Camera-type eye (tissue), 1 donor: ENCODE results near the gene CFAP69. TPM values are rescaled to one million over a fixed set of nuclear protein-coding genes. Genes with fewer than 3 reads are reported as not detected.

ENCODE experiments used
- total RNA-seq: library from RNA; depleted of rRNA; stranded (reverse); fragments of >200 nt; gene quantifications from one replicate; pipeline ENCODE4 v1.2.3, GENCODE V29; 2014

CFAP69 gene, protein sequence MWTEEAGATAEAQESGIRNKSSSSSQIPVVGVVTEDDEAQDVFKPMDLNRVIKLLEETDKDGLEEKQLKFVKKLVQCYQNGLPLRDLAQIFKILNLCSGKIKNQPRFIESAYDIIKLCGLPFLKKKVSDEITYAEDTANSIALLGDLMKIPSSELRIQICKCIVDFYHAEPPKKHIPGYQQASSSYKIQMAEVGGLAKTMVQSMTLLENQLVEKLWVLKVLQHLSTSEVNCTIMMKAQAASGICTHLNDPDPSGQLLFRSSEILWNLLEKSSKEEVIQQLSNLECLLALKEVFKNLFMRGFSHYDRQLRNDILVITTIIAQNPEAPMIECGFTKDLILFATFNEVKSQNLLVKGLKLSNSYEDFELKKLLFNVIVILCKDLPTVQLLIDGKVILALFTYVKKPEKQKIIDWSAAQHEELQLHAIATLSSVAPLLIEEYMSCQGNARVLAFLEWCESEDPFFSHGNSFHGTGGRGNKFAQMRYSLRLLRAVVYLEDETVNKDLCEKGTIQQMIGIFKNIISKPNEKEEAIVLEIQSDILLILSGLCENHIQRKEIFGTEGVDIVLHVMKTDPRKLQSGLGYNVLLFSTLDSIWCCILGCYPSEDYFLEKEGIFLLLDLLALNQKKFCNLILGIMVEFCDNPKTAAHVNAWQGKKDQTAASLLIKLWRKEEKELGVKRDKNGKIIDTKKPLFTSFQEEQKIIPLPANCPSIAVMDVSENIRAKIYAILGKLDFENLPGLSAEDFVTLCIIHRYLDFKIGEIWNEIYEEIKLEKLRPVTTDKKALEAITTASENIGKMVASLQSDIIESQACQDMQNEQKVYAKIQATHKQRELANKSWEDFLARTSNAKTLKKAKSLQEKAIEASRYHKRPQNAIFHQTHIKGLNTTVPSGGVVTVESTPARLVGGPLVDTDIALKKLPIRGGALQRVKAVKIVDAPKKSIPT
- total RNA-seq, result 29.0 TPM

DNA sequence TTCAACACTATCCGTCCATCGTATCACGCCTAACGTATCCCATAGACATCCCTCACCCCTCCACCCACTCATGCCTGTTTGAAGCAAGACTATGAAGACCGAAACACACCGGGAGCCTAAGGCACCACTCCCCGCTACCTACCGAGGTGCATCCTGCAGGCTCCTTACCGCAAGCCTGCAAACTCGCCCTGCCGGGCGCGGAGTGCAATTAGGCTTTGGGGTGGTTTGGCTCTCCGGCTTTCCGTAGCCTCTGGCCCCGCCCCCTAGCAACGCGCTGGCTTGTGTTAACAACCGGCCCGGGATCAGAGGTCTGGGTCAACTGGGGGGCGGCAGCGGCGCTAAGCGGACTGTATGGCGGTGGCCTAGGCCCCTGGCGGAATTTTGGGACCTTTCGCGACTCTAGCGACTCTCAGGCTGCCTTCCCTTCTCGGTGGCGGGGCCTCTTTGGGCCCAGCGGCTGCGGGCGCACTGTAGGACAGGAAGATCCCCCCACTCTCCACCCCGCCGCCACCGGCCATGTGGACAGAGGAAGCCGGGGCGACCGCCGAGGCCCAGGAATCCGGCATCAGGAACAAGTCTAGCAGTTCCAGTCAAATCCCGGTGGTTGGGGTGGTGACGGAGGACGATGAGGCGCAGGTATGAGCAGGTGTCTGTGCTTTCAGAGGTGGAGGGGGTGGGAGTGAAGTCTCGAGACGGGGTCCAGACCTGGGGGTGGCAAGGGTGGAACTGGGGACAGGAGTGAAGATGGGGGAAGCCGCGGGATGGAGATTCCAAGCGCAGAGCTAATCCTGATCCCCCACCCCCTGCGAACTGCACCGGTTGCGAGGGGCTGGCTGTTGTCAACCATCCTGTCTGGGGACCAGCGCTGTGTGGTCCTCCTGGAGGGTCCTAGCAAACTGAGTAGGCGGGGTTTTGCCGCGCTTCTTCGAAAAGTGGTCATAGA lies at the start of gene CFAP69:
CFAP69 (plus strand) TSS at position 266 of the 943 bp plus-strand sequence; CDS start at position 517, 251 bp downstream.

DNA sequence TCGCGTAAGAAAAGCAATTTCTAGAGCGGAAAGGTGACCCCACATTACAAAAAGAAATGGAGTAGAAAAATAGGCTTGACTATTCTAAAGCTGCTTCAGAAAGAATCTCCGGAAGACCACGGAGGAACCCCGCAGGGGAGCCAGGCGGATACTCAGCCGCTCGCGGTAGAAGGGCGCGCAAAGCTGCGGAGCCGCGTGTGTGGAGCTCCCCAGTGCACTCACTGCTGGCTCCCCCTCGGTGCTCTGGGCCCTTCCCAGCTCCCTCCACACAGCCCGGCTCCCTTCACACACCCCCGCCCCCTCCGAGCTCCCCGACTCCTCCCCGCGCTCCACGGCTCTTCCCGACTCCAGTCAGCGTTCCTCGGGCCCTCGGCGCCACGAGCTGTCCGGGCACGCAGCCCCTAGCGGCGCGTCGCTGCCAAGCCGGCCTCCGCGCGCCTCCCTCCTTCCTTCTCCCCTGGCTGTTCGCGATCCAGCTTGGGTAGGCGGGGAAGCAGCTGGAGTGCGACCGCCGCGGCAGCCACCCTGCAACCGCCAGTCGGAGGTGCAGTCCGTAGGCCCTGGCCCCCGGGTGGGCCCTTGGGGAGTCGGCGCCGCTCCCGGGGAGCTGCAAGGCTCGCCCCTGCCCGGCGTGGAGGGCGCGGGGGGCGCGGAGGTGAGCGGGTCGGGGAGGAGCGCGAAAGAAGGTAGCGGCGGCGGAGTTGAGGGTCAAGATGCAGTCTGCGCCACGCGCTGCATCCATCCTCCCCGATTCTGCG lies 33.4 kb upstream of the CFAP69 start, which contains the start of gene STEAP2:
STEAP2 (plus strand) TSS at position 350 of the 758 bp plus-strand sequence. CDS start 13,343 bp downstream, outside the sequence.

DNA sequence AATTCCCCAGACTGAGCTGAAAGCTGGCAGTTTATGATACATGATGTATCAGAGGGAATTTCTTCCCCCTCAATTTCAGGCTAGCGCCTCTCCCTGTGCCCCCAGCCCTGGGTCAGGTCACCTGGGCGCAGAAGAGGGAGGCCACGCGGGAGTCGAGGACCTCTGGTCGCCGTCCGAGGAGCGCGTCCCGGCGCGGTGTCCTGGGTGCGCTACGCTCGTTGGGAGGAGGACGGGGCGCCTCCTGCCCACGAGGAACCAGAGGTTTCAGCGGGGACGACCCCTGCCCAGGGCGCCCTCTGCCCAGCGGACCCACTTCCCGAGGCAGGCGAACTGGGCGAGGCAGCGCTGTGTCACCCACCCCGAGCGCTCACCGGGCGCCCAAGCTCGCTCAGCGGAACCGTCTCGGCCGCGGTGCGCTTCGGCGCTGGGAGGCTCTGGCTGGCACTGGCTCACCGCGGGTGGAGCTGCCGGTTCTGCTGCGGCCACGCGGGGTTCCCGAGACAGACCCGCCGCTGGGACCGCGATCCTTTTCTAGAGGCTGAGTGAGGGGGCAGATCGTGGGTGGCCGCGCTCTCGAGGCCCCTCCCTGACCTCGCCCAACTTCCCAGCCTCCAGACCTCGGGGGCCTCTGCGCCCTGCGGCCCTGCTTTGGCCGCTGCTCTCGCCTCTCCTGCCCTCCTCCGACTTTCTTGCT lies 76.0 kb downstream of the CFAP69 start, which contains the start of gene FAM237B:
FAM237B (minus strand) TSS at position 504 of the 694 bp plus-strand sequence. CDS start 1,556 bp downstream, outside the sequence.

DNA sequence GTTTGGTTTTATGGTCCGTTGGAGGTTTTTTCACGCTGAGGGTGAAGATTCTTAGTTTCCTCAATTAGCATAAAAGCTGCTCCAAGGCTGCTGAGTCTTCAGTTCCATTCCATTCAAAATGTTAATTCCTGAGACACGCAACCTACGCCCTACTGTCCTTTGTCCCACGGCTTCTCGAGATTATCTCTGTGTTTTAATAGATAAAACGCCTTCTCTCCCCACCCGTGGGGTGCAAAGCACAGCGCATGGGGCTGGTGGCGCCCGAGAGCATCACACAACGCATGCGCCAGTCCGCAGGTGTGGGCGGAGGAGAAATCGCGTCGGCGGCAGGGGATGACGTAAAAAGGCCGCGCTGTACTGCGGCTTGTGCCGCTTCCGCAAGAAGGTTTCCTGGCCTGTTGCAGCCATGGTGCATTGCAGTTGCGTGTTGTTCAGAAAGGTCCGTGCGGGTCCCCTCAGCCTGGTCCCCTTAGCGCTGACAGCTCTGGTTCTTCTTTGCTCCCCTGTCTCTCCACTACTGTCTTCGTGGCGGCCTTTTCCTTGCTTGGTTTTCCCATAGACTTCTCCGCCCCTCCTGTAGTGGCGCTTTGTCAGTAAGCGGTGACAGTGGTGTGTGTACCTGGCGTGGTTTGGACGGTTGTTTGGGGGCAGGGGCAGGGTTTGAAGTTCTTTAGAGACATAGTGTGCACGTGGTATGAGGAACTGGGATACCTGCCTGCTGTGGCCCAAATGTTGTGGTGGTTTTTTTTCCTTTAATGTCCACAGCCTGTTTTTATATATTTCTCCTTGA lies 101.6 kb downstream of the CFAP69 start, which contains the start of gene GTPBP10:
GTPBP10 (plus strand) TSS at position 381 of the 790 bp plus-strand sequence; CDS start at position 407, 26 bp downstream.

Other genes with a start within 250 kb of the CFAP69 start
- gene STEAP1, start 90.7 kb upstream of the CFAP69 start, total RNA-seq, result 10.2 TPM
- gene STEAP2, start 33.4 kb upstream of the CFAP69 start, total RNA-seq, result 16.8 TPM
- not detected for gene FAM237B, start 76.1 kb downstream of the CFAP69 start, total RNA-seq
- 56.7 TPM for gene GTPBP10, start 101.5 kb downstream of the CFAP69 start, total RNA-seq
- gene CLDN12, start 158.3 kb downstream of the CFAP69 start, total RNA-seq, result 51.7 TPM
- not detected for gene PTTG1IP2, start 224.5 kb downstream of the CFAP69 start, total RNA-seq